NCI-H2196 (cell line): ENCODE data around the gene MTAP.

ENCODE experiments used
- DNase-seq: peaks from one replicate; lab custom pipeline; 2025; ENCODE audit not compliant: unreplicated experiment; lab: John Stamatoyannopoulos, UW

Gene MTAP

DNA sequence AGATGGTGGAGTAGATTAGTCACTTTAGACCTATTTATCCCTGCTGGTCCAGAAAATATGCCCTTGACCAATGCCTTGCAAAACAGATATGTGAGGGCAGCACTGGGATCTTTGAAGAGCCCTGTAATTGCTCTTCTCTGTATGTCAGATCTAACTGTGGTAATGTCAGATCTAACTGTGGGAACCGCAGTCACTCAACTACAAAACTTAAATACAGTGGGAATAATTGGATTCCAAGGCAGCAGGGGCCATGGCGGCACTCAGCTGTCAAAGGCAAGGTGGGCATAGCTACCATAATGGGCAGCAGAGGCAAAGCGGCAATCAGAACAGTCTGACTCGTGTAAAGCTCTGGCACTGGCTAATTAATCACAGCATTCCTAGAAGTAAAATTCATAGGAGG is 46.2 kb downstream of the MTAP start:
- no peak for DNase-seq

DNA sequence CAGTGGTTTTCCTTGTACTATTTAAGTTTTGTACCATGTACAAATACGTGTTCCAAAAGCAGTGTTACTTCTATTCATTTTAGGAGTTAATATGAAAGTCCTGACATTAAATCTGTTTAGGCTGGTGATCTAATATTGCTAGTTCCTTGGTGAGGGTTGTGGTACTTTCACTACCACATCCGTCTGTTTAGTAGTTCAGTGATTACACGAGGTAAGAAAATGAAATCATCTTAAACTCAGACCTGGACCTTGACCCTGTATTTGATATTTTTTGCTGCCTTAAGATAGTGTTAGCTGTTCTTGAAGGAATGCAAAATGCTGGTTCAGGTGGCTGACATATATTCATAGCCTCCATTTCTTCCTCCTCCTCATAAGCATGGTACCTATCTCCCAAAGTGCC is 50.3 kb downstream of the MTAP start:
- DNase-seq: no peak

DNA sequence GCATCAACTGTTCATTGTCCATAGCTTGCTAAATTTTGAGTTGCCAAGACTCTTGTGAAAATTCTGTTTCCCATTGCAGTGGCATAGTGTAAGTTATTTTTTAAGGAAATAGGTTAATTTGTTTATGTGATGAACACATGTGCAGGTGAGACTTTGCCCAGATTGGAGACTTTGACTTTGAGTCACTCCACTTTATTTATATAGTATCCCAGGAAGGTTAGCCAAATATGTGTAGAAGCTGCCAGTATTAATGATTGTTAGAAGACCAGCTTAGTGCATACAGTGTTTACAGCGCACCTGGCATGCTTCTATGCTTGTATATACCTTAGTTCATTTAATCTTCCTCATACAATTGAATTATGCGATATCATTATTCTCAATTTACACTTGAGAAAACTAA is 51.0 kb downstream of the MTAP start:
- no peak for DNase-seq

DNA sequence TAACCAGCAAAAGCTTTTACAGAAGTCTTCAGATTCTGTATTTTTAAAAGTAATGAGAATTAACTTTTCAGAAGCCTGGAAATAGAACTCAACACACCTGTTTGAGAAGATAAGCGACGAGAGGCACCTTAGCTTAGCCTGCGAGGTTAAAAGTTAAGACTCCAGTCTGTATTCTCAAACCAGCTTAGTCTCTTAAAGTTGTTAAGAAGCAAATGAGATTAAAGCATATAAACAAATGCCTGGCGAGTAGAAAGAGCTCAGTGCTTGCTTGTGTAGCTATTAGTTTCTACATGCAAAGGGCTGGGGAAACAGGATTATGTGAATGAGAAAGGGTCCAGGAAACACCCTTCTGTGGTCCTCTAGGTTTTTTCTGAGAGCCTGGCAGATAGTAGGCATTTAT is 51.7 kb downstream of the MTAP start:
- DNase-seq: no peak

DNA sequence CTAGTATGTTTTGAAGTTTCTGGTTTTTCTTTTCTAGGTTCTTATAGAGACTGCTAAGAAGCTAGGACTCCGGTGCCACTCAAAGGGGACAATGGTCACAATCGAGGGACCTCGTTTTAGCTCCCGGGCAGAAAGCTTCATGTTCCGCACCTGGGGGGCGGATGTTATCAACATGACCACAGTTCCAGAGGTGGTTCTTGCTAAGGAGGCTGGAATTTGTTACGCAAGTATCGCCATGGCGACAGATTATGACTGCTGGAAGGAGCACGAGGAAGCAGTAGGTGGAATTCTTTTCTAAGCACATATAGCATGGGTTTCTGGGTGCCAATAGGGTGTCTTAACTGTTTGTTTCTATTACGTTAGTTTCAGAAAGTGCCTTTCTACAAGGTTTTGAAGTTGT is 52.2 kb downstream of the MTAP start:
- DNase-seq: peak; percentile 10

DNA sequence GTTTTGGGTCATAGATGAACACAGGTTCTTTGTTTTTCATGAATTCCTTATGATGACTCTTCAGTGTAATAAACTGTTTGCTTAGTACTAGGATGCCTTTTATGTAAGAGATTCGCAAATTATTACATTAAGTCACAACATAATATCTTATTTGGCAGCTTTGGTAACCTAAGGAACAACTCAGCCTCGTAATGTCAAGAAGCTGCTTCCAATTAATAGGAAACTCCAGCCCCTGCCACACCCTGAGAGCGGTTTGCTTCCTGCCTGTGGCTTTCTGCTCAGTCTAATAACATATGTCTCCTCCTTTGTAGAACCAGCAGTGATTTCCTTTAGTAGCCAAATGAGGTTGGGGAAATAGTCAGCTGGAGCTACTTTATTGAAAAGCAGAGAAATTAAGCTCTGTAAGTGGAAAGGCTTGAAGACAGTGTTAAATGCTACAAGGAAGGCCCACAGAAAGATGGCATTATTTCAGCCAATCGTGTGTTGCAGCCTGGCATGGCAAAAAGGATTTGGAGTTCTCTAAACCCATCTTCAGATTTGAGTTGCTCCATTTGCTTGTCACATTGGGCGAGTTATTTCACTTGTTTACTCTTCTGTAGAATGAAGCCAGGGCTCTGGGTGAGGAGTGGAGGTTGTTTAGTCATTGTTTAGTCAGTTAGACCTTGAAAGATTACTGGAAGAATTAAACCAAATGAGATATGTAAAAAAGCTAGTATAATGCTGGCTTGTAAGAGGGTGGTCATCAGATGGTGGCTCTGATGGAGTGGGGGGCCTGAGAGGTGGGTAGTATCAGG is 54.1 kb downstream of the MTAP start:
- DNase-seq: no peak

DNA sequence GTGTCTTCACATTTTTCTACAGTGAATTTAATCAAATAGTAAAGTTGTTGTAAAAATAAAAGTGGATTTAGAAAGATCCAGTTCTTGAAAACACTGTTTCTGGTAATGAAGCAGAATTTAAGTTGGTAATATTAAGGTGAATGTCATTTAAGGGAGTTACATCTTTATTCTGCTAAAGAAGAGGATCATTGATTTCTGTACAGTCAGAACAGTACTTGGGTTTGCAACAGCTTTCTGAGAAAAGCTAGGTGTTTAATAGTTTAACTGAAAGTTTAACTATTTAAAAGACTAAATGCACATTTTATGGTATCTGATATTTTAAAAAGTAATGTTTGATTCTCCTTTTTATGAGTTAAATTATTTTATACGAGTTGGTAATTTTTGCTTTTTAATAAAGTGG is 60.4 kb downstream of the MTAP start:
- DNase-seq: no peak

DNA sequence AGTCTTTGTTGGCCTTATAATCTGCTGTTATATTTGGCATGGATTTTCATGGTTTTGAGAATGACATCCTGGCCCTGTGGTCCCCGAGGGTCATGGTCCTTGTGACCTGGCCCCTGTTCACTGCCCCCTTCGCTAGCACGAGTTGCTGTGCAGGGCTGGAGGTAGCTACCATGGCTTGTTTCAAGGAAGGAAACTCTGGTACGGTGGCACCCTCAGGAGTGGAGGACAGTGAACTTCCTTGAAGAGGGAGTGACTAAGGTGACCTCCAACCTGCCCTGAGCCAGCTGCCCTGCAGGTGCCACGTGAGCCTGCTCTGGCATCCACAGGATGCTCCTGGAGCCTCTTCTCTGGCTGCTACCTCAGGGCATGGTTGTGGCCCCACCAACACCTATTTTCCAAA is 62.1 kb downstream of the MTAP start:
- no peak for DNase-seq

DNA sequence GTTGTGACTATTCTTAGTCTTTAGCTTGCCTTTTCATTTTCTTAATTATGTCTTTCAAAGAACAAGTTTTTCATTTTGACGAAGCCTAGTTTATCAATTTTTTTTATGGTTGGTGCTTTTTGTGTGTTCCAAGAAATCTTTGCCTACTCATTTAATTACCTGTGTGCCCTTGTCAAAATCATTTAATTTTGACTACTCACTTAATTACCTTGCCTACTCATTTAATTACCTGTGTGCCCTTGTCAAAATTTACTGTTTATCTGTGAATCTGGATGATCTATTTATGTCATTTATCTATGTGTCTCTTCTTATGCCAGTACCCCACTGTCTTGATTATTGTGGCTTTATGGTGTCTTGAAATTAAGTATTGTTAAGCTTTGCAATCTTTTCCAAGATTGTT is 63.9 kb downstream of the MTAP start:
- no peak for DNase-seq

DNA sequence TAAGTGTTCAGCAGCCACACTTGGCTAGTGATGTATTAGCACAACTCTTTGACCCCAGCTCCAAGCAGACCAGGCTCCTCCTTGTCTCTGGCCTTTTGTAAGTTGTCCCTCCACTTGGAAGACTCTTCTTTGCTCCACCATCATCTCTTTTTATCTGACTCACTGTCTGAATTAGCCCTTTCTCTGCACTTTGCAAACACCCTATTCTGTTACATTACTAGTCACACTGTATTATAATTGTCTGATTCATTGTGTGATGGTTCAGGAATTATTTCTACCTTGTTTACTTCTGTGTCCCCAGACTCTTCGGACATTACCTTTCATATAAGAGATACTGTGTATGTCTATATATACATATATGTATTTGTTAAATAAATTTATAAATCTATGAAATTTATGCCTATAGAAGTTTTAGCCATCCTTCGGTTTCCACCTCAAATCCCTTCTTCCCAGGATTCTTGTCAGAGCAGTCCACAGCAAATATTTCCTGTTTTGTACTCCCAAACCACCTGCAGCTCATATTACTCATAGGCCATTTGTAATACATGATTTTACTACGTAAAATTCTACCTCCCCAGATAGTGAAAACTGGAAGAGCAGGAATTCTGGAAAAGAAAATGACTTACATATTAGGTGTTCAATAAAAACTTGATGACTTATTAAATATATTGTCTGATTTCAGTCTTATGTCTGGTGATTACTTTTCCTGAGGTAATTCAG is 69.0 kb downstream of the MTAP start:
- DNase-seq: no peak

DNA sequence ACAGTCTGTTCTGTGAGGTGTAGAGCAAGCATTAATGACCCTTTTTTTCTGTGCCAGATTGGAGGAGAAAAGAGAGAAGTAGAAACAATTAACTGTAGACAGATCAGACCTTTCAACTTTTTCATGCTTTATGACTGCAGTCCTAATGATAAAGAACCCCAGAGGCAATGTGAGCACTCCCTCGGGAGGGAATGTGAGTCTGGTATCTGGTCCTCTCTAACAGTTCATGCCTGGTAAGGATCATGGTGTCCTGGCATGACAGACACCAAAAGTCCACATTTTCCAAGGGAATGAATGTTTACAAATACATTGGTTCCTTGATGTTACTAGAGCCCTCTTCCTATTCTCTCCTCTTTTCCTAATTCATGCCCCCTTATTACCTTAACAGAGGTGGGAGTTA is 70.3 kb downstream of the MTAP start:
- DNase-seq: no peak

DNA sequence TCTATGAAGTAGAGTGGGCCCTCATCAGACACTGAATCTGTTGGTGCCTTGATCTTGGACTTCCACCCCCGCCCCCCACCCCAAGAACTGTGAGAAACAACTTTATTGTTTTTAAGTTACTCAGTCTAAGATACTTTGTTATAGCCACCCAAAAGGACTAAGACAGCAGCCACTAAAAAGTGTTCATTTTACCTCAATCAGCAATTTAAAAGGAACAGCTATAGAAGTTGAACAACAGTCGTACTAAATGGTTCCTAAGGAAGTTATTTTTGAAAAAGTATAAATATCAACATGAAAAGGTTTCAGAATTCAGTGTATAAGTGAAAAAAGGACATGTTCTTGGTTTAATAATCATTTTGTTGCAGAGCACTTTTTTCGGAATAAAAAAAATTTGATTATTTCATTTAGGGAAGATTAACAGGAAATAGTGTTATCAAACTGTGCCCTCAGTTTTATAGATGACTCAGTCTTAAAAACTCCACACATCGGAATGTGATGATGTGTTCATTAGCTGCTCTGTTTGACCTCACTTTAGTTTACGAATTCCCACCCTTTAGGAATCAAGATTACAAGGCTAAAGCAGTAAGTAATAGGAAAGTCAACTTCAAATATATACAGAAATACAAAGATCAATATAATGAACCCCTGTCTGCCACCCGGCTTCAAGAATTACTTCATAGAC is 71.2 kb downstream of the MTAP start:
- no peak for DNase-seq

DNA sequence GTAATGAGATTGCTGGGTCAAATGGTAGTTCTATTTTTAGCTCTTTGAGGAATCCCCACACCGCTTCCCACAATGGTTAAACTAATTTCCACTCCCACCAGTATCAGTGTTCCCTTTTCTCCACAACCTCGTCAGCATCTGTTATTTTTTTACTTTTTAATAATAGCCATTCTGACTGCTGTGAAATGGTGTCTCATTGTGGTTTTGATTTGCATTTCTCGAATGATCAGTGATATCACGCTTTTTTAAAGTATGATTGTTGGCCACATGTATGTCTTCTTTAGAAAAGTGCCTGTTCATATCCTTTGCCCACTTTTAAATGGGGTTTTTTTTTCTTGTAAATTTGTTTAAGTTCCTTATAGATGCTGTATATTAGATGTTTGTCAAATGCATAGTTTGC is 73.5 kb downstream of the MTAP start:
- DNase-seq: no peak

DNA sequence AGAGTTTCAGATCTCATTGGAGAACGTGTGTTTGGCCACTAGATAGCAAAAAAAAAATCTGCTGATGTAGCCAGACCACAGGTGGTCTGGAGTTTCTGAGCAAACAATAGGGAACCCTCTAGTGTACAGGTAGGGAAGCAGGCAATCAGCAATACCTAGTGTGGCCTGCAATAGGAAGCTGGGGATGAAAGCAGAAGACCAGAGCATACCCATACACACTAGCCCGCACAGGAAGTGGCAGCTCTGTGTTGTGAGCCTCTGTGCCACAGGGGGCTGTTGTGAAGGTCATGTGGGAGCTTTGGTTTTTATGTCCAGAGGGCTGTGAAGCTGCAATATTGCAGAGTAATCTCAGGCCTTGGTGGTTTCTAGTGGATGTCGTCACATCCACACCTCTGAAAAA is 81.2 kb downstream of the MTAP start:
- DNase-seq: no peak

DNA sequence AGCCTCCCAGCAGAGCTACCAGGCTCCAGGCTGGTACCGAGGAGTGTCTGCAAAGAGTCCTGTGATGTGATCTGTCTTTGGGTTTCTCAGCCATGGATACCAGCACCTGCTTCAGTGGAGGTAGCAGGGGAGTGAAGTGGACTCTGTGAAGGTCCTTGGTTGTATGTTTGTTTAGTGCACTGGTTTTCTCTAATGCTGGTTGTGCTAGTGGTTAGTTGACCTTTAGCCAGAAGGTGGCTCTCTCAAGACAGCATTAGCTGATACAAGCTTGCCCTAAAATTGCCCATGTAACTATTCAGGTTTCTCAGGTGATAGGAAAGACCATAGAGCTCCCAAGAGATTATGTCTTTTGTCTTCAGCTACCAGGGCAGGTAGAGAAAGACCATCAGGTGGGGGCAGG is 87.2 kb downstream of the MTAP start:
- DNase-seq: no peak

DNA sequence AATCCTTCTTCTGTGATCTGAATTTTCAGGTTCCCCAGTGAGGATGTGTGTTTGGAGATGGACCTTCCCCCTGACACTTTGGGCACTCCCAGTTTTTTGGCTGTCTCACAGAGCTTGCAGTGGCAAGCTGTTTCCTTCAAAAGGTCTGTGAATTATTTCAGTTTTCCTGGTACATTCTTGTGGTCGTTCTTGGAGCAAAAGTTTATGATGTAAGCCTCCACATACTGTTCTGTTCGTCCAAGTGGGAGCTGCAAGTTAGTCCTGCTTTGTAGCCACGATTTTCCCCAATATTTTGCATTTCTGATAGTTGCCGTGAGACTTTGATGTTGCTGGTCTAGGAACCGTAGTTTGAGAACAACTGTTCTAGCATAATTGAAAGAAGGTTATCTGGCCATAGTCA is 88.3 kb downstream of the MTAP start:
- no peak for DNase-seq

DNA sequence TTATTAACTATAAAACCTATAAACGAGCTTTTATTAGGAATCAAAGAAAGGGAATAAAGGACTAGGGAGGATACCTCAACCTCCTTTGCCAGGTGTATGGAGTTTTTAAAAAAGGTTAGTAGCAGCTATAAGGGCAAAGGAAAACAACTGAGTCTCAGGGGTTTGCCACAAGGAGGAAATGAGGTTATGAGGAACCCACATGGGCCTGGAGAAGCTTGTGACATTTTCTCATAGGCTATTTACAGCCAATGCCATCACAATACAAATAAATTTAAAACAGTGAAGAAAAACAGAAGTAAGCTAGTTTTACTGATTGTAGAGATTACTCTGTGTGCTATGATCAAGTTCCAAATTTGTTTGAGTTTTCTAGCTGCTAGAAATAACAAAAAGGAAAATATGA is 99.1 kb downstream of the MTAP start:
- no peak for DNase-seq

DNA sequence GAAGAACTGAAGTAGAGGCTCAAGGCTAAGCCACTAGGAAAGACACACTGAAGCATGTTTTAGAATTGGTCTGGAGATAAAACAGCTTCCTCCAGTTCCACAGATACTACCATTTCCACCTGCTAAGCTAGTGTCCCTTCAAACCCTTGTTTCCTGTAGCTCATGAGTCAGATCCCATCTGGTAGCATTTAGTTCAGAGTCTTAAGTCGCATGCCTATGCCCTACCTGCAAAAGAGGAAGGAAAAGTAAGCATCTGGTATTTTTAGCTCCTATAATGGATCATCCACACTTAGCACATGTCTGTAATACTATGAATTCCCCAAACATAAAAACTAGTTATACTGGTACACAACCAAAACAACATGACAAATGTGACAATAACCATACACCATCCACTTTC is 99.7 kb downstream of the MTAP start:
- DNase-seq: no peak

DNA sequence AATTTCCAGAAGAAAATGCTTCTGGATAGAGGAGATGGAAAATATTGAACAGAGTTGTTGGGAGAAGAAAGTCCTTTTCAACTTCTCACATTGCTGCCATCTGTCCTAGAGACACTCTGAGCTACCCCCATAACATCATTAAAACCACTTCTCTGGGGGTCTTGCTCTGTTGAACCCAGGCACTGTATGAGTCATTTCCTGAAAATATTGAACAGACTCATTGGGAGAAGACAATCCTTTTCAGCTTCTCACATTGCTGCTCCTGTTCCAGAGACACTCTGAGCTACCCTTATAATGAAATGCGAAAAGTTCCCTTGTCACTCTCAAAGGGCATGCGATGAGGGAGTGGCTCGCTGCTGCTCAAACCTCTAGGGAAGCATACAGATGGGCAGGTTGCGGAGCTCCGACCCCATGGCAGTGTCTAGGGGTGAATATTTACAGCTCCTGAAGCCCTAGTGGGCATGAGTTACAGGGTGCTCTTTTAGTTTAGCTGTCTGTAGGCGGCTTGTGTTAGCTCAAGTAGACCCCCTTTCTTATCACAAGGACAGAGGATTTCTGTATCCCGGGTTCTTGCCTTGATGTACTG is 101.0 kb downstream of the MTAP start:
- DNase-seq: no peak

DNA sequence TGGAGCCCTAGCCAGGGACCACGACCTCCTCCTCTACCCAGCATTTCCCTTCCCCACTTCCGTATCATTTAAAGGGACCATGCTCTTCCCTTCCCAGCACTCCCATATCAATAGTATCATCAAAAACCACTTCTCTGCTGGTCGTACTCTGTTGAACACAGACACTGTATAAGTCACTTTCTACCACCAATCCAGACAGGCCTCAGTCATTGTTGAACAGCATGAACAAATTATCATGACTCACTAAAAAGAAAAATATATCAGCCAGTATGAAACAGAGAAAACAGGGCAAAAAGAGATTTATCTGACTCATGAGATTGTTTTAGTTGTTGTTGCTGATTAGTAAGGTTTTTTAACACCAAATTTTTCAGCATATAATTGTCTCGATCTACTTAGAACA is 101.9 kb downstream of the MTAP start:
- no peak for DNase-seq

DNA sequence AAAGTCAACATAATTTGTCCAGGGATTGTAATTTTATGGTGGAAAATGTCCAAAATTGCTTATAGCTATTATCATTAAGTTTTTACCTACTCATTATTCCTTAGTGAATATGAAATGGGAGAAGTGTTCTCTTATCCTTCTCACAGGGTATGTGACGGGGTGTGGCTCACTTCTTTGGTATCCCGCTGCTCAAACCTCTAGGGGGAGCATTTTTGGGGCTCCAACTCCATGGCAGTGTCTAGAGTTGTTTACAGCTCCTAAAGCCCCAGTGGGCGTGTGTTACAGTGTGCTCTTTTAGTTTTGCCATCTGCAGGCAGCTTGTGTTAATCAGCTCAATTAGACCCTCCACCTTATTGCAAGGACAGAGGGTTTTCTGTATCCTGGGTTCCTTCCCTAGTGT is 102.3 kb downstream of the MTAP start:
- DNase-seq: no peak

DNA sequence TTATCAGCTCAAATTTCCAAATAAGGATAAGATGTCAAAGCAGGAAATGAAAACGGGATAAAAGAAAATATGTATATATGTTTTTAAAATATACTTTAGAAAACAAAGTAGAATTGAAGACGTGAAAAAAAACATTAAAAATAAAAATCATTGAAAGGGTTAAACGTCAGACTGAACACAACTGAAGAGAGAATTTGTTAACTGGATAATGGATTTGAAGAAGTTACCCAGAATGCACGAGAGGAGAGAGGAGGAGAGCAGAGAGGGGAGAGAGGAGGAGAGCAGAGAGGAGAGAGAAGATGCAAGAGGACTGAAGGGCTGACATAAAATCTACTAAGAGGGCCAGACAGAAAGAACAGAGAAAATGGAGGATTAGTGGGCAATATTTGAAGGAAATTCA is 103.8 kb downstream of the MTAP start:
- no peak for DNase-seq
